ENCODE data around the gene LAMA3.

- no peak for TF ChIP-seq CTCF (IDR thresholded peaks at IDR 0.05)
- TF ChIP-seq EZH2 (IDR thresholded peaks at IDR 0.05): no peak
- TF ChIP-seq EZH2phosphoT487 (IDR thresholded peaks at IDR 0.05): no peak
Measured at GRCh38 chr18:23945416-23946079, 256.3 kb downstream of the LAMA3 start.

Measured in neural progenitor cell (in vitro differentiated cells).